CD4-positive, alpha-beta T cell treated with Interleukin-21 for 1 hour (primary cell): ENCODE data around the gene C14orf132.
A peak's percentile ranks its signal among the peaks of the same experiment; 100 is the strongest.

Source experiments
- DNase-seq: peaks from one replicate; pipeline ENCODE4 v3.0.0-alpha.2; 2020

C14orf132 gene

DNA sequence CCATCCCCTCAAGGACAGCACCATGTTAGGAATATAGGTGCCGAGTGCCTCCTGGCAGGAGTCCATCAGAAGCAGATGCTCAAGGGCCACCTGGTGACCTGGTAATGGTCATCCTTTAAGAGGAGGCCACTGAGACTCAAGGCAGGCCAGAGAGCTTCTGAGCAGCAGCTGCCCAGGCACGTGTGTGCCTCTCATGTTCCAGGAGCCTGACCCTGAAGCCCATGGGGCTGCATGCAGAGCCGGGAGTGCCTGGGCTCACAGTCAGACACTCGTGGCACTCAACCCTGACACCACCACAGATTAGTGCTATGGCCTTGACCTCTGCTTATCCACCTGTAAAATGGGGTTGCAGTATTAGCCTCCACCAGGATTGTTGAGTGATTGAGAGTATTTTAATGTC, 45.6 kb downstream of the C14orf132 start:
- DNase-seq = no peak

DNA sequence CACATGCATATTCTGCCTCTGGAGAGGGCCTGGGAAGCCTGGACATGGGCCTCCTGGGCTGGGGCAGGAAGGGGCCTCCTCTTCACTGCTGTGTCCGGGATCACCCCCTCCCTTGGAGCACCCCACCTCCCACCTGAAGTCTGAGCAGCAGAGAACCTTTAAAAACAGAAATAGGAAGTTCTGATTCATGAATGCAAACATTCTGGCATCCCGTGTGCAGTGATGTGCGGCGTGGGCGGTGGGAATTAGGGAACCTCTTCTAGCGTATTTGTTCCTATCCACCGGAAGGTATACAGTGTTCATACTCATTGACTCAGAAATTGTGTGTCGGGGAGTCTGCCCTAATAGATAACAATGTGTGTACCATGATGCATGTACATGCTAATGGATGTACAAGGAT, 46.2 kb downstream of the C14orf132 start:
- no peak for DNase-seq

DNA sequence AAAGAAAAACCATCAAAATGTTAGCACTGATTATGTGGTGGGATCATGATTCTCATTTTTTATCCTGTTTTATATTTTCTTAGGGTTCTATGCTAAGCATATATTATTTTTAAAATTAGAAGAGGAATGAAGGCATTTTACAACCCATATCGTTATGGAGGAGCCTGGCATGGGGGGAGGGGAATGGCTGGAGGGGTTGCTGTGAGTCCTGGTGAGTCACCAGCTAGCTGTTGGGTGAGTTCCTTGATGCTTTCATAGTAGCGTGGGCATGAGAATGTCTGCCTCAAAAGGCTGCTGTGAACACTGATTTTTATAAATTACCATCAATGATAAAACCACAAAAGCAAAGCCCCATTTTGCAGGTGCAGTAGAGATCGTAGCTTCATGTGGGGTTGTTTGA, 46.9 kb downstream of the C14orf132 start:
- no peak for DNase-seq

DNA sequence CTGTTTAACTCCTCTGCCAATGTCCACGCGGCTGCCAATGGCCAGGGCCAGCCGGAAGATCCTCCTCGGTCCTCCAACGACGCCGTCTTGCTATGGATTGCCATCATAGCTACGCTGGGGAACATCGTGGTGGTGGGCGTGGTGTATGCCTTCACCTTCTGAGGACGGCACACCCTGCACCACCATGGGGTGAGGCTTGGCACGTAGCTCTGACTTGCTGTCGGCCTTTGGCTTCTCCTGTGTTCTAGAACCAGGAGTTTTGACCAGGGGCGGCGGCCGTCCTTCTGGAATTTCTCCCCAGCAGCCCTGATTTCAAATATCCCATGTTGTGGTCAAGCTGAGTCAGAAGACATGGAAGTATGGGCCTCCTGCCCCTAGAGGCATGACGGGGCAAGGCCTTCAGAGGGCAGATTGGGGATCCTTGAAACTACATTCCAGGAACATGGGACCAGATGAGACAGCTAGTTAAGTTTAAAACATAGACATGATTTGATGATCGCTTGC, 47.5 kb downstream of the C14orf132 start:
- no peak for DNase-seq

DNA sequence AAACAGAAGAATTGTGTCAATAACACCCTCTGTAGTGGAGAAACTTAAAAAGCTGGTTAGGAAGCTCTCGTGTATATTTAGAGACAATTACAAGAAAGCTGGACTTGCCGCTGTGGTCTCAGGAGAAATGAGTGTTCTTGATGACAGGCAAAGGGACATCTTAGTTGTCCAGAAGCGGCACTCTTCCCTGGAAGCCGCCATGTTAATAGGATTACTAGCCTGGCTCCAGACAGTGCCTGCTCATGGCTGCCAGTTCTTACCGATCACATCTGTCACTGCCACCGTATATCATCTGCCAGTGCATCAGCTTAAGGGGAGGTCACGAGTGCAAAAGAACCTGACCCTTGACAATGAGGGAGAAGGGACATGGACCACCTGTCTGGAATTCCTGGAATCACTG, 48.9 kb downstream of the C14orf132 start:
- DNase-seq = no peak

DNA sequence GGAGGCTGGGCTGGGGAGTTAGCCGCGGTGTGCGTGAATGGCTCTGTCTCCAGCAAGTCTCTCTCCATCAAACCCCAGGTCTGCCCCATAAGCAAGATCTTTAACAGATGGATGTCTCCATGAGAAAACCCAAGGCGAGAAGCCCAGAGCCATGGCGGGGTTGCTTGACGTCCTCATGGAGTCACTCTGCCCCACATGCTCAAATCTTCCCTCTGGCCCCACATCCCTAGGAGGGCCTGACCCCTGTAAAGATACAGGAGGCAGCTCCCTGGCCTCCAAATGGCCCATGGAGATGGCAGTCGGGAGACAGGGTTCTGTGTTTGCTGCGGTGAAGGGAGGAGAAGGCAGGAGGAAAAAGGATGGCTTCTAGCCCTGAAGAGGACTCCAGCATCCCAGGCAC, 49.3 kb downstream of the C14orf132 start:
- no peak for DNase-seq

DNA sequence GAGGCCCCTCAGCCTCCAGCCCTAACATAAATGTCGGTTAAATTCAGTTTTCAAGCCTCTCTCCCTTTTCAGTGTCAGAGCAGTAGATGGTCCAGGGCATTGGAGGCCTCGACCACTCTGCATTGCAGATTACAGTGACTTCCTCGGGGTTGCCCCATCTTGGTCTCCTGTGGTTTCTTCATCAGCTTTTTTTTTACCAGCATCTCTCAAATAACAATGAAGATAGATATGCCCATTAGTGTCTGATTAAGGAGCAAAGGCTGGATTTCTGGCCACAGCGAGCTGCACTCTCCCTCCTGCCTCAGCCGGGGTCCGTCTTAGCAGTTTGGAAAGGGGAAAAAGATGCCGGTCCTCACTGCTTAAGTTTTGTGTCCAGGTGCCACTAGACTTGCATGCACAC, 49.7 kb downstream of the C14orf132 start:
- no peak for DNase-seq

DNA sequence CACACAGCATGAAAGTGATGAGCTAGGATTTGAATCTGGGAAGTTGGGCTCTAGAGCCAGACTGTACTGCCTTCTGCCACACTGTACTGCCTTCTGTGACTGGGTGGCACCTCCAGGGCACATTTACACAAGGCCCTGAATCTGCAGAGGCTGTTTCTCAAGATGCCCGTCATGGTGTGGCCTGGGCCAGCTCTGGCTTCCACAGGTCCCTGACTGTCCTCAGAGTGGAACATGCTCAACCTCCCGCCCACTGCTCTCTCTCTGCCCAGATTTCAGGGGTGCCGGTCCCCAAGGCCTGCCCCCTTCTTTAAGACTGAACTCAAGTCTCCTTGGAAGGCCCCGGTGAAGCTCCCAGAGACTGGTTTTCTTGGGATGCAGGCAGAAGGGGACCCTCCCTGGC, 50.2 kb downstream of the C14orf132 start:
- DNase-seq = no peak

DNA sequence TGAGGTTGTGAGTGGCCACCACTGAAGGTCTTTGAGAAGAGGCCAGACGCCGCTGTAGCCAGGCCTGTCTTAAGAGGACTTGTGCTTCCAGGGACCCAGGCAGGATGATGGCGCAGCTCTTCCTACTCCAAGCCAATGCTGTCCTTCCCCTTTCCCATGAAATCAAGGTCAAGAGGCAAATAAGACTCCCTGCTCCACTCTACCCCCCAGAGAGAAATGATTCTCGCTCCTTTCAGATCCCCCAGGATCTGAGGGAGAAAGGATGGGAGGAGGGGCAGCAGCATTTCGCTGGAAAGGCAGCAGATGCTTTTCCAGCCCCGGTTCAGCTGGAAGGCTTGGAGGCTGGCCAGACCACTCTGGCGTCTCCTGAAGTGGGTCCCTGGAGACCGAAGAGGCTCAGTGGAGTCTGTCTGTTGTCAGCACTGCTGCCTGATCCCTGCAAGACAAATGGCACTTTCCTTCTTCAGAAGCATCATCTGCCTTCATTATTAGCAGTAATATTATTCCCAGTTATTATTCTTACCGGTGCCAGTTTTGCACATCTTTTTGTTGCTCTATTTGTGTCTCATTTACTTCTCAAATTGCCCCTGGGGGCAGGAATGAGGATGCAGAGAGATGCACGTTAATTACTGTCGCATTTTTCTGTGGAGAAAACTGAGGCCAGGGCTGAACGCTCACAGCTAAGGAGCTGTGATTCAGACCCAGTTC, 51.4 kb downstream of the C14orf132 start:
- DNase-seq = no peak

DNA sequence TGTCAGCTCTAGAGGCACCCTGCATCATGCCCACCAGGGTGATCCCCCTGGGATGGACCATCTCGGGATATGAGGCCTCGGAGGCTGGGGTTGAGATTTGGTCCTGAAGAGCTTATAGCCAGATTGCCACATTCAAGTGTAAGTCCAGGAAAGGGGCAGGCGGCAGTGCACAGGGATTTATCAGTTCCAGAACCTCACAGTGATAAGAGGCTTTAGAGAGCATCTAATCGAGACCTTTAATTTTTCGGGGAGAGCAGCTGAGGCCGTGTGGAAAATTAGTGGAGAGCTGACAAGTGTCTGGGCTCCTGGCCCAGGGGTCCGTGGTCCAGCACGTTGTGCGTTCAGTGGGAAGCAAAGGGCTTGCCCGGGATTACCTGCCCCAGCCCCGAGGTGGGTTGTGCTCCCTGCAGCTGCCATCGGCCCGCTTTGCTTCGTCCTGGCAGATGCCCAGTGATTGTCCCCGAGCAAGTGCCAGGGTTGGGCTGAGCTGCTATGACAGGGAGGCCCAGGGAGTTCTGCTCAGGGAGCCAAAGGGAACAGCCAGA, 52.1 kb downstream of the C14orf132 start:
- DNase-seq = no peak

DNA sequence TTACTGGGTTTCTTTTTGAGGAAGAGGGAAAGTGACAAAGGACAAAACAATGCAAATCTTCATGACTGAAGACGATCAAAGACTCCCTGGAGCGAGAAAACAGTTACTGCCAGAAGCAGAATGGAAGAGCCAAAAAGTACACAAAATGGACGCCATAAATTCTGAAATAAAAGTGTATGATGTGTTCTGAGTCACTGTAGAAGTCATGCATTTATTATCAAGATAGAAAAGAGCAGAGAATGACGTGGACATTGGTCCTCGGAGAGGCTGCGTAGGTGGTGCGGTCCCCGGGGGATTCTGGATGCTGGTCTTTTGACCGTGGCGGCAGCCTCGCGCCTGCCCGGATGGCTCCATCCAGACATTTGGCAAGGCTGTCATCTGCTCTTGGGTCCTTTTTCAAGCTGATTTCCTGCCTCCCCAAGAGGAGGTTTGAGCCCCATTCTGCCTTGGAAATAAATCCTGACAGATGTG, 52.8 kb downstream of the C14orf132 start:
- no peak for DNase-seq

DNA sequence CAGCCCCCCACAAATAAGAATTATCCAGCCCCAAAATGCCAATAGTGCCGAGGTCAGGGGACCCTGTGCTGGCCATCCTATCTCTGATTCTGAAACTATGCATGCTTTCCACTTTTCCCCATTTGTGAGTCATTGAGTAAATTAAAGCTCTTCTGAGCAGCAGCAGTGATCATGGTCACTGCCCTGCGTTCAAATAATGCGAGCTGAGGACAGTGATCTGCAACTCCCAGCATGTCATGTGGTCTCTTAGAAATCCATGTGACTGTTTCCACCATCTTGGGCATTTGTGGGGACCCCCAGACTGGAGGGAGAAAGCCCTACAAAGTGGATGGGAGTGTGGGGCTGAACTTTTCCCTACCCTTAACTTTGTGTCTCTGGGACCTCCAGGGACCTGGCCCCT, 53.8 kb downstream of the C14orf132 start:
- no peak for DNase-seq

DNA sequence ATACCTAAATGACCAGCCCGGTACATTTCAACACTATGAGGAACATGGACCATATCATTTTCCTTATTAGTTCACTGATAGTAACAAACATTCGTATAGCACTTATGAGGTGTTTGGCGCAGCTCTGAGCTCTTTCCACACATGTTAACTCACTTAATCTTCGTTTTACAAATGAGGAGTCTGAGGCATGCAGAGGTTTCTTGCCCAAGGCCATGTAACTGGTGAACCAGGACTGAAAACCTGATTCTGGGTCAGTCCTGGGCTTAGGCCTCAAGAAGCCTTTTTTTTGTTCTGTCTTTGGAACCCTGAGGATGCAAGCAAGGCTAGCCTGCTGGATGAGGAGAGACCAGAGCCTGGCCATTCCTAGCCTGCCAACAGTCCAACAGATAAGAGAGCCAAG, 55.0 kb downstream of the C14orf132 start:
- no peak for DNase-seq

DNA sequence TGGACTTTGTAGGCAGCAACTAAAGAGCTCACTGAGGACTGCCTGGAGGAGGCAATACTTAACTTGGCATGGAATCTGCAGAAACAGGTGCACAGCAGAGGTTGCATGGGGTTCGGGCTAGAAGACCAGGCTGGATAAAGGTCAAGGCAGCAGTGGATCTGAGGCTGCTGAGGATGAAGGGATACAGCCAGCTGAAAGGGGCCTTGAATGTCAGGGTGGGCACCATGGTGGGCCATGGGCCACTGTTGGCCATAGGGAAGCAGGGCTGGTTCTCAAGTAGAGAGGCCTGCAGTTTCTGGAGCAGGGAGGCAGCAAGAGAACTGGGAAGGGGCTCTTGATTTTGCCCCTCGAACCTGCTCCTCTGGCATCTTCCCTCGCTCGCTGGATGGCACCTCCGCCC, 55.5 kb downstream of the C14orf132 start:
- DNase-seq = no peak

DNA sequence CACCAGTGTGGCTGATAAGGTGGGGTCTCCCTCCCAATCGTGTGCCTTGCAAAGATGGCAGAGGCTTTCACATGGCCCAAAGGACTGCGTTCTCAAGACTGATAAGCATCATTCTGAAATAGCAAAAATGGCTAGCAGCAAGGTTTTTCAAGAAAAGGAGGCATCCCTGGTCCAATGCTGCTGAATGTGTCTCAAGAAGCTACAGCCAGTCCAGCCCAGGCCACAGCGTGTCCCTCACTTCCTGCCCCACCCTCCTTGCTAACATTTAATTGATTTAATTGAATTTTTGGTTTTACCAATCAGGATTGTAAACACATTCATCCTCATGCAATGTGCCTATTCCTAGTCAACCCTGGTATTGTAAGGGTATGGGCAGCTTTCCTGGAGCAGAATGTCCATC, 55.9 kb downstream of the C14orf132 start:
- no peak for DNase-seq

DNA sequence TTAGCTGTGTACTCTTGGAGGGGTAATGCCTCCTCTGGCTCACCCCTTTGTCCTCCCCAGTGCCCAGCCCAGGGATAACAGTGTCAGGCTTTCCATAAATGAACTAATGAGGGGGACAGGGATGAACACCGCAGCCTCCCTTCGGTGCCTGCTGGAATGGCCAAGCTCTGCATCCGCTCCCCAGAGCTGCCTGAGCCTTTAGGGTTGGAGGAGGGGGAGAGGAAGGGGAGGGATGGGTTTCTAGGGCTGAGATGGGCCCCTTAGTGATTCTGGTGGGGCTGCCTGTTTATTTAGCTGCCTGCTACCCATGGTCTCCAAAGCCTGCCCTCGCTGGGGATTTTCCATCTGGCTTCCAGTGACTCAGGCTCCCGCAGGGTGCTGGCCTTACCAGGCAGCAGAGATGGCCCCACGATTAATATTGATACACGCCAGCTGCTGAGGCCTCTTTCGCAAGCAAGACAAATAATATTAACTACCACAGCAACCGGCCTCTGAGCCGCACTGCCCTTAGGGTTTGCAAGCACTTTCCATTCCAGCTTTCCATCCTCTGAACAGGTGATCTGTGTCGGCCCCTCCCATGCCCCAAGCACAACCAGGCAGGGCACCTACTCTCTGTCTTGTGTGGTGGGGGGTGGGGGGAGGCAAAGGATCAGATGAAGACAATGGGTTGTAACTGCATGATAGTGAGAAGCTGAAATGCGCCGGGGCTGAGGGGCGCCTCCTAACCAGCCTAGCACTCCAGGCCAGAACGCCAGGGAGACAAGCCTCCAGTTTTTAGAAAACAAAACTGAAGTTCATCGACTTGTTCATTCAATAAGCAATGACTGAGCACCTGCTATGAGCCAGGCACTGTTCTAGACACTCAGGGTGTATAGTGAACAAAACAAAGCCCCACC, 56.7 kb downstream of the C14orf132 start:
- no peak for DNase-seq

DNA sequence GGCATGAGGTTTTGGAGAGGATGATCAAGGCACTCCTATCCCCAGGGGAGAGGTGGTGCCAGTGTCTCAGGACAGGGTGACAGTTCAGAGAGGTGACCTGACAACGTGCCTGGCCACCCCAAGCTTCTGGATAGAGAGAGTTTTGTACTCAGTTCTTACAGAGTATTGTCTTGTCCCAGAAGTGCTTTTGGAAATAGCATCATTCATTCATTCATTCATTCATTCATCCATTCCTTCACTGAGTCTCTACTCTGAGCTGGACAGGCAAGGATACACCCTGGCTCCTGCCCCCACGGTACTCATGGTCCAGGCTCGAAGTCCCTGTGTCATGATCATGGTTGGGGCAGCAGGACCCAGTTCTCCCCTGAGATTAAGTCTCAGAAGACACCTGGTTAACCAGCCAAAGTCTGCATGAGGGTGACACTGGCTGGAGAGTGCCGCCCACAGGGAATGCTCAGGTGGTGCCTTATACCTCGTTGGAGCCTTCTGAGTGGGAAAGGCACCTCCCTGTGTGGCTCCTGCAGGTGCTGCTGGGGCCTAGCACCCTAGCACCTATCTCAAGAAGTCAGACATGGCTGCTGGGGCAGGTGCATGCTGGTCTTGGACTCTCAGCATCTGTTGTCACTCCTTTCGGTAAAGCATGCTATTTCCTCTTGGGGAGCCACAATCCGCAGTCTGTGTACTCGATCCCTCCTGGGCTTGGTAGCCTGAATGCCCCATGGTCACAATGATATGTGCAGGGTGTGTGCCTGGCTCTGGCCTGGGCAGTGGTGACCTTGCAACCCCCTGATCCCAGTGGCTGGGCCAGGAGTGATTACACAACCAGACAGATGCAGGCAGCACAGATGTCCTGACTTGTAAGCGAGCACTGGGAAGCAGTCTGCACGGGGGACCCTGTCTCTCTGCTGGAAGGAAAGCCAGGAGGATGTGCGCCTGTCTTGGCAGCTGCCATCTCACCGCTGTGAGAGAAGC, 57.8 kb downstream of the C14orf132 start:
- DNase-seq = no peak

DNA sequence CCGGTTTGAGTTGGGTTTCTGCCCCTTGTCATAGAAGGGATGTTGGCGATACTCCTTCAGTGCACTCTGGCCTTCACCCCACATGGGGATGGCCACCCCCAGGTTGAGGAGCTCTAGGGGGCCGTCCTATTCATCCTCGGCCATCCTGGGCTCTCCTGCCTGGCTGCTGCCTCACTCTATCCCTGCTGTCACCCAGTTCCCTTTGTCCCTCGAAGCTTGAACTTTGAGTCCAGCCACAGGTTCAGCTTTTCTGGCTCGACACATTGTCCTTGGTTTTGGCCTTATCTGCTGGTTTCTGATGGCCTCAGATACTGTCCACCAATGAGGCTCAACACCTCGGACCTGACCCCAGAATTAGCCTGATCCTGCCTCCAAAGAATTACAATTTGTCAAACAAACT, 58.6 kb downstream of the C14orf132 start:
- no peak for DNase-seq

DNA sequence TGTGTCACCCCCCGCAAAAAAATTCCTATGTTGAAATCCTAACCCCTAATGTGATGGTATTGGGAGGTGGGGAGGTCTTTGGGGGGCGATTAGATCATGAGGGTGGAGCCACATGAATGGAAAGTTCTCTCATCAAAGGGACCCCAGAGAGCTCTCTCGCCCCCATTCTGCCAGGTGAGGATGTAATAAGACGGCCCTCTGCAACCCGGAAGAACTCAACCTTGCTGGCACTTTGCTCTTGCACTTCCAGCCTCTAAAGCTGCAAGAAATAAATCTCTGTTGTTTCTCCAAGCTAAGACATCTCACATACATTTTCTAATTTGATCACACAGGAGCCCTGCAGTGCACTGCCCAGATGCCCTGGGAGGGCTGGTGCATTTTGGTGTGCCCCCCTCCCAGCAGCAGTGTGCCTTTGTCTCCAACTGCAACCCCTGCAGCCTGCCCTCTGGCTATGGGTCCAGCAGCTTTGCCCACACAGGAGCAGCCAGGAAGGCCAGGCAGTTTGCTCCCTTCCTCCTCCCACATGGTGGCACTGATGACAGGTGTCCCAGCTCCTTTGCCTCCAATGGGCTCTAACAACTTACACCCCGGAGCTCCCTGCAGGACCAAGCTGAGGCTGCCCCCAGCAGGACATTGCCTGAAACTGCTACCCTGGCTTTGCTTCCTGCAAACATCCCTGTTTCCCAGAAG, 59.3 kb downstream of the C14orf132 start:
- DNase-seq = no peak

DNA sequence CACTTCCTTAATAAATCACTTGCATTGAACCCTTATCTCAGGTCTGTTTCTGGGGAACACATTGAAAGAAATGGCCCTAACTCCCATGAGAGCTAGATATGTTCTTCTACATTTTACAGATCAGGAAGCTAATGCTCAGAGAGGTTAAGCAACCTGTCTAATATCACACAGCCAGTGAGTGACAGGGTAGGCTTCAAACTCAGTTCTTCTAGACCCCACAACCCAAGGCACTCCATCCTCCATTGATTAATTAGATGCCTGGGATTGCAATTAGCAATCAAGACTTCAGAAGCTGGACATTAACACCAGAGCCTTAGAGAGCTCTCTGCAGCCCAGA, 59.8 kb downstream of the C14orf132 start:
- DNase-seq = no peak

DNA sequence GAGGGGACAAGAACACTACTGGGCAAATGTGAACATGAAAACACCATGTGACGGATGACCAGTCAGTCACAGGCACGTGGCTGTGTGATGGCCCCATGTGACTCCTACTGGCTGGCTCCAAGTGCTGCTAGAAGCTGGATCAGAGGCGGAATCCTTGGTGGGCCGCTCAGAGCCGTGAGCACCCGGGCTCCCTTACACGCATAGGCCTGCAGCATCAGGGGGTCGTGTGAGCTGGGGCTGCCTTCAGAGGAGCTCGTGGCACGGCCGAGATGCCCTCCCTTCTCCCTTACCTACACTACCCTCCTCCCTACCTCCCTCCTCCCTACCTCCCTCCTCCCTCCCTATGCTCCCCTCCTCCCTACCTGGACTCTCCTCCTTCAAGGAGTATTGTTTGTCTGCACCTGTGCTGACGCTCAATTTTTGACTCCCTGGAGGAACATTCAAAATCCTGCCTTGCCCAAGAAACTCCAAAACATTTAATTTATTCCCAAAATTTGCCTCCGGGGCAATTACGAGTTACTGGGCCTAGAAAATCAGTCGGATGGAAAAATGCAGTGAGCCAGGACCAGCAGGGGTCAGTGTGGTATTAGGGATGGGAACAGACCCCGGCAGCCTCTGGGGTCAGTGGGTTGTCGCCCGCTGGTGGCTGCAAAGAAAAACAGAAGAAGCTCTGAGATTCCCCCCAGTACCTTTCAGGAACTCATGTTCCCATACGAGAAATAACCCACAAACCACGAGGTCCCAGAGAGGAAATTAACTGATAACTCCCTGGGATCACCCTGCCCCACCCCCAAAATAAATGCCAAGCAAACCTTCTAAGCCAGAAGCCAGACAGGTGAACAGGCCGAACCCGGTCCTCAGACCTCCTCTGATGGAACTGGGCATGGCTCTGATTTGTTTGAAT, 61.3 kb downstream of the C14orf132 start:
- peak; percentile 68 for DNase-seq
